DOHH2 (cell line): Measurements from ENCODE around the gene TTC21B.

Experiments
- EZH2phosphoT487 ChIP-seq: fragments of 200-600 bp; sonication (generic); IDR thresholded peaks from 2 replicates; pipeline ENCODE4 v1.6.1; 2017; ENCODE audit warnings: borderline replicate concordance, mild to moderate bottlenecking, antibody characterized with exemption, low read length, moderate library complexity, mixed read lengths
- TF ChIP-seq, protein P1 (sequence below): fragments of 200-600 bp; sonication (generic); IDR thresholded peaks from one replicate; pipeline ENCODE4 v1.5.1; 2014; ENCODE audit warnings: antibody characterized with exemption, mild to moderate bottlenecking, low read depth, low read length; ENCODE audit not compliant: poor library complexity, severe bottlenecking

DNA sequence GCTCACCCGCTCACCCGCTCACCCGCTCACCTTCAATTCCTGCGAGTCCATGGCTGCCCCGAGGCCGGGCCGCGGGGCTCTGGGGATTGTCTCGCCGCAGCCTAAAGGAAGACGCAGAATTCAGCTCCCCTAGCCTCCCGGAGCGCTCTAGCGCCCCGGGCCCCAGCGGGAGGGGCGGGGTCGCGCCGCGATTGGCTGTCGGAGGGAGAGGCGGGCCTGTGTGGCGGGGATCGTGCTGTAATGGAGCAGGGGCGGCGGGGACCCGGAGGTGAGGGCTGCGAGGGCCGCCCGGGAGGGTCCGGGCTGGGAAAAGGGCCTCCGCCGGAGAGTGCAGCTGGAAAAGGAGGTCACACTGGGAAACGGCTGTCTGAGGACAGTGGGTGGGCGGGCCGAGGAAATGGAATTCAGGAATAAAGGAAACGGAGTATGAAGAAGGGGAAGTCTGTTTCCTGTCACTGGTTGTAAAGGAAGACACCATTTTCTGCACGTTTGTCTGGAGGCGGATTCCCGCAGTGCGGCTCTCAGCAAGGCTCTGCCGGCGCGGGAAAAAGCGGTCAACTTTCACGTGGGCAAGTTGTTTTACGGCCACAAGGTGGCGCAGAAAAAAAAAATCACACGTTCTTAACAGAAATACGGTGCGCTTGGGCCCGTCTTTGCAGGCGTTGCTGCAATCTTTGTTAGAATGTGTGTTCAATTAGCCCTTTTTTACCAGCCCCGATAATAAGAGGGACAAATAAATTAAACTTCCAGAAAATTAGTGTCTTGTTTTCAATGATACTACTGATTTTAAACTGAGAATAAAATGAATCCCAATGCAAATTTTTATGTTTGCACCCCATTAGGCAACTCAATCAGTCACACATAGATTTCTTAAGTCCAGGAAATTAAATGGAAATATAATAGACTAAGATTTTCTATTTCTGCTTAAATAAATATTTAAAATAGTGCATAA lies at the start of gene TTC21B:
- TF ChIP-seq, protein P1, sequence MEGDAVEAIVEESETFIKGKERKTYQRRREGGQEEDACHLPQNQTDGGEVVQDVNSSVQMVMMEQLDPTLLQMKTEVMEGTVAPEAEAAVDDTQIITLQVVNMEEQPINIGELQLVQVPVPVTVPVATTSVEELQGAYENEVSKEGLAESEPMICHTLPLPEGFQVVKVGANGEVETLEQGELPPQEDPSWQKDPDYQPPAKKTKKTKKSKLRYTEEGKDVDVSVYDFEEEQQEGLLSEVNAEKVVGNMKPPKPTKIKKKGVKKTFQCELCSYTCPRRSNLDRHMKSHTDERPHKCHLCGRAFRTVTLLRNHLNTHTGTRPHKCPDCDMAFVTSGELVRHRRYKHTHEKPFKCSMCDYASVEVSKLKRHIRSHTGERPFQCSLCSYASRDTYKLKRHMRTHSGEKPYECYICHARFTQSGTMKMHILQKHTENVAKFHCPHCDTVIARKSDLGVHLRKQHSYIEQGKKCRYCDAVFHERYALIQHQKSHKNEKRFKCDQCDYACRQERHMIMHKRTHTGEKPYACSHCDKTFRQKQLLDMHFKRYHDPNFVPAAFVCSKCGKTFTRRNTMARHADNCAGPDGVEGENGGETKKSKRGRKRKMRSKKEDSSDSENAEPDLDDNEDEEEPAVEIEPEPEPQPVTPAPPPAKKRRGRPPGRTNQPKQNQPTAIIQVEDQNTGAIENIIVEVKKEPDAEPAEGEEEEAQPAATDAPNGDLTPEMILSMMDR: peak; percentile 84
- TF ChIP-seq EZH2phosphoT487: no peak
